Measurements from ENCODE around the gene MIEF2. TPM values are rescaled to one million over a fixed set of nuclear protein-coding genes. Genes with fewer than 3 reads are reported as not detected.

The MIEF2 gene
- total and polyA plus RNA-seq, 2 experiments from 2014 or later = 8.8 to 26.4 TPM

GRCh38 chr17:18233803-18234518 is 26.5 kb upstream of the MIEF2 start:
- H3K27ac ChIP-seq = no peak overlapping the region
- no peaks in the 10 kb centered on the region for H3K36me3 ChIP-seq (ENCODE audit: low read depth)
- in situ Hi-C loops (cut with MboI) = no loop called here
- H3K4me1 ChIP-seq (ENCODE audit: insufficient read depth) = no peaks in the 10 kb centered on the region
- DNase-seq = no peak
- no peak overlapping the region for H3K9ac ChIP-seq
- 96 to 97% methylated on average over 18 to 22 of the region's 22 CpGs for WGBS, 2 experiments (ENCODE audit: low coverage in 1 of 2, low lambda C conversion rate in 2 of 2, missing lambda C conversion rate in 2 of 2)
- H3K79me2 ChIP-seq (ENCODE audit: insufficient read depth) = peaks cover 23% of the 10 kb centered on the region
- no peaks in the 10 kb centered on the region for H4K20me1 ChIP-seq (ENCODE audit: insufficient read depth)
- H3F3A ChIP-seq (ENCODE audit: insufficient read depth) = no peaks in the 10 kb centered on the region
- no peaks in the 10 kb centered on the region for H3K9me3 ChIP-seq (ENCODE audit: low read depth)
- H3K4me3 ChIP-seq = no peak overlapping the region
- H3K4me2 ChIP-seq (ENCODE audit: unreplicated experiment) = no peak overlapping the region
- H3K27me3 ChIP-seq (replicated peaks; ENCODE audit: insufficient read depth) = no peaks in the 10 kb centered on the region
- H2AFZ ChIP-seq = no peak overlapping the region
- H3K9me2 ChIP-seq (ENCODE audit: insufficient read depth) = no peaks in the 10 kb centered on the region
- TF ChIP-seq EZH2 (IDR thresholded peaks at IDR 0.05; ENCODE audit: insufficient read depth, poor library complexity, severe bottlenecking) (no peak), EZH2phosphoT487 (IDR thresholded peaks at IDR 0.05; ENCODE audit: insufficient read depth, low read depth) (no peak)

GRCh38 chr17:18234853-18235380 is 25.5 kb upstream of the MIEF2 start:
- Histone ChIP-seq H3K27me3 (replicated peaks; ENCODE audit: insufficient read depth) (no peaks in the 10 kb centered on the region), H3K9me3 (ENCODE audit: low read depth) (no peaks in the 10 kb centered on the region), H3K4me2 (ENCODE audit: unreplicated experiment) (no peak overlapping the region), H2AFZ (no peak overlapping the region), H3K9me2 (ENCODE audit: insufficient read depth) (no peaks in the 10 kb centered on the region), H3K4me1 (ENCODE audit: insufficient read depth) (no peaks in the 10 kb centered on the region), H3K27ac (peak overlapping the region; percentile 64; the same call in 1 of the 2 replicates), H3K79me2 (ENCODE audit: insufficient read depth) (peaks cover 14% of the 10 kb centered on the region), H3K9ac (no peak overlapping the region), H3F3A (ENCODE audit: insufficient read depth) (no peaks in the 10 kb centered on the region), H3K36me3 (ENCODE audit: low read depth) (no peaks in the 10 kb centered on the region), H4K20me1 (ENCODE audit: insufficient read depth) (no peaks in the 10 kb centered on the region), H3K4me3 (no peak overlapping the region)
- no peak for DNase-seq
- WGBS, 2 experiments (ENCODE audit: low coverage in 1 of 2, low lambda C conversion rate in 2 of 2, missing lambda C conversion rate in 2 of 2) = 95 to 96% methylated on average over 22 of the region's 22 CpGs
- TF ChIP-seq EZH2phosphoT487 (IDR thresholded peaks at IDR 0.05; ENCODE audit: insufficient read depth, low read depth) = no peak
- no peak for TF ChIP-seq EZH2 (IDR thresholded peaks at IDR 0.05; ENCODE audit: insufficient read depth, poor library complexity, severe bottlenecking)
- in situ Hi-C loops (cut with MboI) = no loop called here

GRCh38 chr17:18235743-18236256 is 24.7 kb upstream of the MIEF2 start:
- Histone ChIP-seq H4K20me1 (ENCODE audit: insufficient read depth) (no peaks in the 10 kb centered on the region), H3K79me2 (ENCODE audit: insufficient read depth) (0 out of 2 replicates have a peak, but pooled peaks cover 8% of the 10 kb centered on the region), H3K9ac (peak overlapping the region; percentile 59), H3K4me1 (ENCODE audit: insufficient read depth) (no peaks in the 10 kb centered on the region), H3K27me3 (replicated peaks; ENCODE audit: insufficient read depth) (no peaks in the 10 kb centered on the region), H3K27ac (peak overlapping the region; percentile 64), H3K4me3 (no peak overlapping the region), H3K4me2 (ENCODE audit: unreplicated experiment) (no peak overlapping the region), H3F3A (ENCODE audit: insufficient read depth) (no peaks in the 10 kb centered on the region), H2AFZ (no peak overlapping the region), H3K9me3 (ENCODE audit: low read depth) (no peaks in the 10 kb centered on the region), H3K9me2 (ENCODE audit: insufficient read depth) (no peaks in the 10 kb centered on the region), H3K36me3 (ENCODE audit: low read depth) (no peaks in the 10 kb centered on the region)
- DNase-seq = peak; percentile 72
- no peak for TF ChIP-seq EZH2 (IDR thresholded peaks at IDR 0.05; ENCODE audit: insufficient read depth, poor library complexity, severe bottlenecking)
- TF ChIP-seq EZH2phosphoT487 (IDR thresholded peaks at IDR 0.05; ENCODE audit: insufficient read depth, low read depth) = no peak
- in situ Hi-C loops (cut with MboI) = no loop called here
- 71 to 74% methylated on average over 13 to 14 of the region's 14 CpGs for WGBS, 2 experiments (ENCODE audit: low coverage in 1 of 2, low lambda C conversion rate in 2 of 2, missing lambda C conversion rate in 2 of 2)

- Histone ChIP-seq H3K4me3 (no peak overlapping the region), H3K4me2 (ENCODE audit: unreplicated experiment) (no peak overlapping the region), H3K27me3 (replicated peaks; ENCODE audit: insufficient read depth) (no peaks in the 10 kb centered on the region), H3K4me1 (ENCODE audit: insufficient read depth) (no peaks in the 10 kb centered on the region), H3K27ac (no peak overlapping the region; the same call in 1 of the 2 replicates), H3K79me2 (ENCODE audit: insufficient read depth) (0 out of 2 replicates have a peak, but pooled peaks cover under 1% of the 10 kb centered on the region), H3K9me3 (ENCODE audit: low read depth) (no peaks in the 10 kb centered on the region), H3K9me2 (ENCODE audit: insufficient read depth) (no peaks in the 10 kb centered on the region), H3K9ac (0 out of 2 replicates have a peak overlapping the region, but pooled peaks have one; percentile 59), H3K36me3 (ENCODE audit: low read depth) (no peaks in the 10 kb centered on the region), H2AFZ (no peak overlapping the region), H3F3A (ENCODE audit: insufficient read depth) (no peaks in the 10 kb centered on the region), H4K20me1 (ENCODE audit: insufficient read depth) (no peaks in the 10 kb centered on the region)
- no peak for DNase-seq
- 94% methylated on average over 18 of the region's 18 CpGs for WGBS, 2 experiments (ENCODE audit: low coverage in 1 of 2, low lambda C conversion rate in 2 of 2, missing lambda C conversion rate in 2 of 2)
- TF ChIP-seq EZH2phosphoT487 (IDR thresholded peaks at IDR 0.05; ENCODE audit: insufficient read depth, low read depth) (no peak), EZH2 (IDR thresholded peaks at IDR 0.05; ENCODE audit: insufficient read depth, poor library complexity, severe bottlenecking) (no peak)
- in situ Hi-C loops (cut with MboI) = no loop called here
These were observed 24.0 kb upstream of the MIEF2 start for GRCh38 chr17:18236494-18236893.

Data from GM23248 (cell line).